Loucy (cell line): ENCODE data around the gene PRKCE.

Experiments
- CTCF ChIP-seq: fragments of 200-600 bp; sonication (generic); conservative IDR thresholded peaks from 2 replicates; pipeline ENCODE4 v1.5.1; 2014; ENCODE audit warnings: mild to moderate bottlenecking, antibody characterized with exemption, low read length
- EZH2phosphoT487 ChIP-seq: fragments of 200-600 bp; IDR thresholded peaks from 2 replicates; pipeline ENCODE4 v1.6.1; 2018; ENCODE audit warnings: antibody characterized with exemption, mild to moderate bottlenecking, moderate library complexity, borderline replicate concordance

GRCh38 chr2:45734336-45734735 is 82.9 kb downstream of the PRKCE start:
- TF ChIP-seq CTCF (no peak), EZH2phosphoT487 (no peak)
